Measurements from ENCODE around the gene ENC1. TPM values are rescaled to one million over a fixed set of nuclear protein-coding genes. Genes with fewer than 3 reads are reported as not detected.

Gene ENC1
- total RNA-seq, 1 donor from 2014 or later, result 15.0 TPM

- H3K4me1 ChIP-seq, result peaks cover 41% of the 10 kb centered on the region
- no peaks in the 10 kb centered on the region for H3K27me3 ChIP-seq
- H3K36me3 ChIP-seq, result peaks cover 23% of the 10 kb centered on the region
- H3K4me3 ChIP-seq, result no peak overlapping the region
- DNase-seq (no peak), ATAC-seq (no peak)
- no peak overlapping the region for H3K27ac ChIP-seq
- H3K9me3 ChIP-seq, result no peaks in the 10 kb centered on the region
- no peak for TF ChIP-seq CTCF (IDR thresholded peaks at IDR 0.05)
- intact Hi-C loops (cut with DNase I), result loop anchor here (10.0 kb wide), 1 partner anchor 239 kb away; no protein-coding TSS in a partner anchor
Measured at GRCh38 chr5:74633695-74634094, 6.8 kb downstream of the ENC1 start.

GRCh38 chr5:74632947-74633356 is 7.6 kb downstream of the ENC1 start:
- no peak for ATAC-seq
- no peak overlapping the region for H3K4me3 ChIP-seq
- DNase-seq, result no peak
- H3K9me3 ChIP-seq, result no peaks in the 10 kb centered on the region
- no peak for TF ChIP-seq CTCF (IDR thresholded peaks at IDR 0.05)
- peaks cover 33% of the 10 kb centered on the region for H3K4me1 ChIP-seq
- H3K36me3 ChIP-seq, result peaks cover 23% of the 10 kb centered on the region
- H3K27me3 ChIP-seq, result no peaks in the 10 kb centered on the region
- intact Hi-C loops (cut with DNase I), result loop anchor here (10.0 kb wide), 1 partner anchor 238 kb away; no protein-coding TSS in a partner anchor
- peak overlapping the region; percentile 76 for H3K27ac ChIP-seq

DNA sequence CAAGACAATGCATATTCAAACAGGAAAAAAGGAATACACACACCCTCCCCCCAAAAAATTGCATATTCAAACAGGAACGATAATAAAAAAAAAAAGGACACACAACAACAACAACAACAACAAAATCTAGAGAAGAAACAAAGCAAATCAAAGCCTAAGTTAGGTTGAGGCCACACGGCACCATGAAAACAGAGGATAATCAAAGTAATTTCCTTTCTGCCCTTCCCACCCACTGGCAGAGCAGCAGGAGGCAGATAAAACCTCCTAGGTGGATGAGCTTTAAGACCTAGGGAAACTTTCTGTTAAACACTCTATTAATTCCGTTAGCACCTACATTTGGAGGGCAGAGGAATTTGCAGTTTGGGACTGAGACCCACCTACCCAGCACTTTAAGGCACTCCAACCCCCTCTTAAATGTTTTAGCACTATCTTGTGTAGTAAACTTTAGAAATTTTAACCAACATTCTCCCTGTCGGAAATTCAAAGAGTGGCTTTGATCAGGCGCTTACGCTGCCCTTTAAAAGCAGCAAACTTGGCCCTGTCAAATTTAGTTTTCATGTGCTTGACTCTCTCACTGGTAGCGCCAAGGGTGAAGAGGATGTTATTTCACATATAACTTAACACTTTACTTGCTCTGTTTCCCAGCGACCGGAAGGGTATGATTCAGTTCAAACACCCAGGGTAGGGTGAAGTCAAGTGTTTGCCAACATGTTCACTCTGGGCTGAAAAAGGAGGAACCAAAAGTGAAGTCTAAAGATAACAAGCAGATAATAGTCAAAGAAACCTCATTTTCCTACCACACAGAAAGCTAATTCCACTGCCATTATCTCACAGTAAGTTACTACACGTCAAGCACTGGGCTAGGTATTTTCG is 9.2 kb downstream of the ENC1 start:
- no peak for TF ChIP-seq CTCF (IDR thresholded peaks at IDR 0.05)
- intact Hi-C loops (cut with DNase I), result loop anchor here (10.0 kb wide), 1 partner anchor 237 kb away; no protein-coding TSS in a partner anchor
- Histone ChIP-seq H3K4me3 (peak overlapping the region; percentile 1), H3K4me1 (peaks cover 31% of the 10 kb centered on the region), H3K27ac (peak overlapping the region; percentile 76), H3K9me3 (no peaks in the 10 kb centered on the region), H3K36me3 (peaks cover 23% of the 10 kb centered on the region), H3K27me3 (no peaks in the 10 kb centered on the region)
- peak; percentile 88 for ATAC-seq
- no peak for DNase-seq

GRCh38 chr5:74630453-74631066 is 10.0 kb downstream of the ENC1 start:
- peaks cover 31% of the 10 kb centered on the region for H3K4me1 ChIP-seq
- no peaks in the 10 kb centered on the region for H3K27me3 ChIP-seq
- peak; percentile 4 for ATAC-seq
- DNase-seq, result no peak
- intact Hi-C loops (cut with DNase I), result loop anchor here (10.0 kb wide), 1 partner anchor 236 kb away; no protein-coding TSS in a partner anchor
- peak overlapping the region; percentile 76 for H3K27ac ChIP-seq
- H3K9me3 ChIP-seq, result no peaks in the 10 kb centered on the region
- H3K36me3 ChIP-seq, result peaks cover 23% of the 10 kb centered on the region
- H3K4me3 ChIP-seq, result no peak overlapping the region
- TF ChIP-seq CTCF (IDR thresholded peaks at IDR 0.05), result no peak

DNA sequence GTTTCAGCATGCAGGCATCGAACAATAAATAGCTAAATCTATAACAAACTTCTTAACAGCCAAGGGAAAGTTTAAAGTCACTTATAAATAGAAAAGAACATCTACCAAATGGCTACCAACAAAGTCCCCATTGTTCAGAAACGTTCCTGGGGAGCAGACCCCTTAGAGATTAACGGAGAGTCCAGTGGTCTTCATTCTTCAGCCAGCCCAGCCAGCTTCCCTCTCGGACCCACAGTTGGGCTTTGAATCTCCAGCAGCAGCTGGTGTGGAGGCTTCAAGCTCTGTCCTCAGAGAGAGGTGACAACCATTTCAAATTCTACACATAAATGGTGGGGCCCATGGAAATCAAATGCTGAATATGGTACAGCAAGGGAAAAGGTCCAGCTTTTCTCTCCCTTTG is 11.2 kb downstream of the ENC1 start:
- no peaks in the 10 kb centered on the region for H3K9me3 ChIP-seq
- TF ChIP-seq CTCF (IDR thresholded peaks at IDR 0.05), result no peak
- no peak for DNase-seq
- H3K4me1 ChIP-seq, result peaks cover 31% of the 10 kb centered on the region
- intact Hi-C loops (cut with DNase I), result no loop called here
- H3K27ac ChIP-seq, result no peak overlapping the region
- no peaks in the 10 kb centered on the region for H3K27me3 ChIP-seq
- ATAC-seq, result no peak
- peaks cover 14% of the 10 kb centered on the region for H3K36me3 ChIP-seq
- H3K4me3 ChIP-seq, result no peak overlapping the region

Data from upper lobe of right lung (tissue), 1 donor.